OCI-LY3 (cell line): ENCODE measurements around the gene DENND1A.

Source experiments
- H2AFZ ChIP-seq: fragments of 200-600, 300-600 bp; shearing (Covaris generic); 2 replicates; pipeline ENCODE4 v1.6.0; 2014; ENCODE audit warnings: antibody characterized with exemption, low read depth, low read length
- H3K27ac ChIP-seq: fragments of 200-600, 300-600 bp; sonication (generic); 2 replicates; pipeline ENCODE4 v1.5.1; 2014; ENCODE audit warnings: mild to moderate bottlenecking, low read length, moderate library complexity, mixed read lengths
- H3K27me3 ChIP-seq: fragments of 200-600, 300-600 bp; sonication (generic); 2 replicates; pipeline ENCODE4 v1.6.1; 2014; ENCODE audit warnings: low read depth, low read length, mixed read lengths
- H3K36me3 ChIP-seq: fragments of 200-600, 300-600 bp; sonication (generic); replicated peaks from 2 replicates; pipeline ENCODE3; 2014; ENCODE audit warnings: low read depth, low read length, mixed read lengths
- H3K4me1 ChIP-seq: fragments of 300-600, 200-600 bp; sonication (generic); 2 replicates; pipeline ENCODE4 v1.6.1; 2014; ENCODE audit warnings: low read length, mixed read lengths
- H3K4me2 ChIP-seq: fragments of 200-600, 300-600 bp; sonication (generic); 2 replicates; pipeline ENCODE4 v1.6.1; 2014; ENCODE audit warnings: low read length, mixed read lengths
- H3K4me3 ChIP-seq: fragments of 300-600, 200-600 bp; sonication (generic); 2 replicates; pipeline ENCODE4 v1.5.1; 2014; ENCODE audit warnings: antibody characterized with exemption, mild to moderate bottlenecking, low read length, moderate library complexity
- H3K79me2 ChIP-seq: fragments of 300-600, 200-600 bp; shearing (Covaris generic); 2 replicates; pipeline ENCODE4 v1.6.1; 2014; ENCODE audit warnings: mild to moderate bottlenecking, low read length, mixed read lengths
- H3K9ac ChIP-seq: fragments of 300-600, 200-600 bp; shearing (Covaris generic); 2 replicates; pipeline ENCODE4 v1.6.0; 2014; ENCODE audit warnings: mild to moderate bottlenecking, low read length, moderate library complexity
- H3K9me3 ChIP-seq: fragments of 200-600, 300-600 bp; shearing (Covaris generic); 2 replicates; pipeline ENCODE4 v1.6.1; 2014; ENCODE audit warnings: low read length, mixed read lengths; ENCODE audit not compliant: insufficient read depth
- H4K20me1 ChIP-seq: fragments of 200-600, 300-600 bp; sonication (generic); 2 replicates; pipeline ENCODE4 v1.6.1; 2016; ENCODE audit warnings: low read length, mixed read lengths; ENCODE audit not compliant: insufficient read depth
- CTCF ChIP-seq: fragments of 200-600, 300-600 bp; sonication (generic); IDR thresholded peaks from 2 replicates; pipeline ENCODE4 v1.5.1; 2014; ENCODE audit warnings: antibody characterized with exemption, low read length, low read depth
- EZH2phosphoT487 ChIP-seq: fragments of 200-600 bp; shearing (Covaris generic); IDR thresholded peaks from 2 replicates; pipeline ENCODE4 v1.6.1; 2018; ENCODE audit warnings: antibody characterized with exemption, mixed run types, low read depth

The DENND1A gene

GRCh38 chr9:123410281-123410910 is 519.5 kb downstream of the DENND1A start:
- no peak overlapping the region for H3K27ac ChIP-seq
- no peak overlapping the region for H3K9ac ChIP-seq
- no peak overlapping the region for H3K4me3 ChIP-seq
- no peak overlapping the region for H2AFZ ChIP-seq
- no peaks in the 10 kb centered on the region for H3K79me2 ChIP-seq
- TF ChIP-seq EZH2phosphoT487 (no peak), CTCF (no peak)
- H3K27me3 ChIP-seq: no peaks in the 10 kb centered on the region
- H4K20me1 ChIP-seq: no peaks in the 10 kb centered on the region
- H3K9me3 ChIP-seq: no peaks in the 10 kb centered on the region
- peaks cover 3% of the 10 kb centered on the region for H3K36me3 ChIP-seq
- H3K4me2 ChIP-seq: no peak overlapping the region
- H3K4me1 ChIP-seq: no peaks in the 10 kb centered on the region

- Histone ChIP-seq H3K9me3 (no peaks in the 10 kb centered on the region), H3K79me2 (no peaks in the 10 kb centered on the region), H2AFZ (no peak overlapping the region), H3K9ac (no peak overlapping the region), H3K27ac (no peak overlapping the region), H4K20me1 (no peaks in the 10 kb centered on the region), H3K4me1 (no peaks in the 10 kb centered on the region), H3K36me3 (peaks cover 3% of the 10 kb centered on the region), H3K4me3 (no peak overlapping the region), H3K4me2 (no peak overlapping the region), H3K27me3 (no peaks in the 10 kb centered on the region)
- no peak for TF ChIP-seq CTCF
- no peak for TF ChIP-seq EZH2phosphoT487
Measured at GRCh38 chr9:123408313-123409262, 521.3 kb downstream of the DENND1A start.

GRCh38 chr9:123407217-123407851 is 522.6 kb downstream of the DENND1A start:
- Histone ChIP-seq H3K36me3 (peaks cover 7% of the 10 kb centered on the region), H3K9ac (no peak overlapping the region), H3K9me3 (no peaks in the 10 kb centered on the region), H3K27ac (no peak overlapping the region), H3K27me3 (no peaks in the 10 kb centered on the region), H4K20me1 (no peaks in the 10 kb centered on the region), H3K4me3 (no peak overlapping the region), H3K4me2 (no peak overlapping the region), H3K4me1 (no peaks in the 10 kb centered on the region), H2AFZ (no peak overlapping the region), H3K79me2 (no peaks in the 10 kb centered on the region)
- no peak for TF ChIP-seq CTCF
- no peak for TF ChIP-seq EZH2phosphoT487

GRCh38 chr9:123406691-123407216 is 523.2 kb downstream of the DENND1A start:
- no peak for TF ChIP-seq EZH2phosphoT487
- H3K27me3 ChIP-seq: no peaks in the 10 kb centered on the region
- H3K9ac ChIP-seq: no peak overlapping the region
- no peaks in the 10 kb centered on the region for H3K9me3 ChIP-seq
- H3K4me3 ChIP-seq: no peak overlapping the region
- H3K4me1 ChIP-seq: no peaks in the 10 kb centered on the region
- H3K36me3 ChIP-seq: peaks cover 7% of the 10 kb centered on the region
- no peak overlapping the region for H3K4me2 ChIP-seq
- no peak overlapping the region for H3K27ac ChIP-seq
- H3K79me2 ChIP-seq: no peaks in the 10 kb centered on the region
- H4K20me1 ChIP-seq: no peaks in the 10 kb centered on the region
- no peak overlapping the region for H2AFZ ChIP-seq
